Measurements from ENCODE around the gene PDE10A. TPM values are rescaled to one million over a fixed set of nuclear protein-coding genes. Genes with fewer than 3 reads are reported as not detected.

PDE10A gene
- total and polyA plus RNA-seq, 9 of the 15 experiments (the other 6 are each of a cell fraction or from before 2014, with no cell fraction given) = 0.04 TPM; not detected in 8

- intact Hi-C loops (cut with micrococcal nuclease) (no loop called here), in situ Hi-C loops (cut with MboI) (no loop called here)
- BruUV-seq (replicated peaks) = no TSS peak
- H3K36me3 ChIP-seq (ENCODE audit: control insufficient read depth, insufficient read depth, low read length) = no peaks in the 10 kb centered on the region
- peaks cover 0 to 24% of the 10 kb centered on the region in 2 experiments; a peak in 2 of 5 replicates for H3K27me3 ChIP-seq (ENCODE audit: control insufficient read depth in 2 of 2, insufficient read depth in 2 of 2, low read length in 2 of 2)
- no peak overlapping the region for H3K27ac ChIP-seq (ENCODE audit: extremely low read depth, low read depth, low read length)
- H3K9me3 ChIP-seq (replicated peaks; ENCODE audit: control insufficient read depth, insufficient read depth, low read depth, low read length) = no peaks in the 10 kb centered on the region
- no peak for ATAC-seq
- no peaks in the 10 kb centered on the region for H3K9me1 ChIP-seq (ENCODE audit: control insufficient read depth, insufficient read depth, low read length)
- no peaks in the 10 kb centered on the region for H3K79me2 ChIP-seq (ENCODE audit: control insufficient read depth, insufficient read depth, low read length)
- WGBS (ENCODE audit: insufficient coverage, low coverage, missing lambda C conversion rate) = 0% methylated on average over 11 of the region's 11 CpGs
- no peak overlapping the region for H3K9ac ChIP-seq (ENCODE audit: insufficient read depth in 1 of 2, low read depth in 2 of 2, low read length in 2 of 2)
- no peak overlapping the region for H3K4me2 ChIP-seq (ENCODE audit: insufficient read depth, low read length)
- no peak for DNase-seq (ENCODE audit: extremely low read depth in 1 of 4, low spot score in 3 of 4)
- ChIA-PET CTCF (ENCODE audit: low intra/inter-chr PET ratio) (no interaction called here), POLR2A (interaction anchor here (0.6 kb wide), 1 partner anchor 21 kb away, joined by 4 read pairs; no protein-coding TSS in a partner anchor)
- H2AFZ ChIP-seq (ENCODE audit: low read depth, low read length) = no peak overlapping the region
- FAIRE-seq = no peak
- H3K4me1 ChIP-seq (replicated peaks in 1 of 2; ENCODE audit: control insufficient read depth in 2 of 2, insufficient read depth in 2 of 2, low read length in 2 of 2) = no peaks in the 10 kb centered on the region
- no peak overlapping the region for H3K4me3 ChIP-seq
- TF ChIP-seq CREB3L1 (IDR thresholded peaks at IDR 0.05; ENCODE audit: borderline replicate concordance, low read depth) = no peak
- no peak for TF ChIP-seq IRF1 (CRISPR knock-in tag; IDR thresholded peaks at IDR 0.05; ENCODE audit: borderline replicate concordance)
- no peak for TF ChIP-seq CEBPG (CRISPR knock-in tag; IDR thresholded peaks at IDR 0.05)
- TF ChIP-seq CEBPG (tag; conservative IDR thresholded peaks at IDR 0.05 in 1 of 2, IDR thresholded peaks at IDR 0.05 in 1 of 2) = no peak
- TF ChIP-seq ZSCAN29 (IDR thresholded peaks at IDR 0.05) = no peak
- no peak for TF ChIP-seq ZNF584 (CRISPR knock-in tag; IDR thresholded peaks at IDR 0.05; ENCODE audit: low read depth)
- no peak for TF ChIP-seq TARDBP (IDR thresholded peaks at IDR 0.05)
- no peak for TF ChIP-seq NR1H2 (CRISPR knock-in tag; IDR thresholded peaks at IDR 0.05)
- TF ChIP-seq ZNF695 (CRISPR knock-in tag; IDR thresholded peaks at IDR 0.05) = no peak
- TF ChIP-seq ZNF134 (CRISPR knock-in tag; conservative IDR thresholded peaks at IDR 0.05) = no peak
- TF ChIP-seq ELF1 (tag; IDR thresholded peaks at IDR 0.05) = no peak
- no peak for TF ChIP-seq ZNF217 (CRISPR knock-in tag; IDR thresholded peaks at IDR 0.05)
- no peak for TF ChIP-seq SLC30A9 (CRISPR knock-in tag; IDR thresholded peaks at IDR 0.05)
- no peak for TF ChIP-seq RFX7 (CRISPR knock-in tag; IDR thresholded peaks at IDR 0.05)
- no peak for TF ChIP-seq SMARCB1 (IDR thresholded peaks at IDR 0.05; ENCODE audit: insufficient read length, low read depth)
- TF ChIP-seq DLX4 (CRISPR knock-in tag; IDR thresholded peaks at IDR 0.05) = no peak
- H4K20me1 ChIP-seq (replicated peaks; ENCODE audit: control insufficient read depth, insufficient read depth, low read length) = no peaks in the 10 kb centered on the region
Observed at GRCh38 chr6:165653607-165654006, 9.4 kb downstream of the PDE10A start.
